ENCODE results near the gene HOXA1. TPM values are rescaled to one million over a fixed set of nuclear protein-coding genes. Genes with fewer than 3 reads are reported as not detected.

The HOXA1 gene
- total RNA-seq, 4 donors from 2014 or later: 1.6 to 2.5 (median 2.2) TPM

DNA sequence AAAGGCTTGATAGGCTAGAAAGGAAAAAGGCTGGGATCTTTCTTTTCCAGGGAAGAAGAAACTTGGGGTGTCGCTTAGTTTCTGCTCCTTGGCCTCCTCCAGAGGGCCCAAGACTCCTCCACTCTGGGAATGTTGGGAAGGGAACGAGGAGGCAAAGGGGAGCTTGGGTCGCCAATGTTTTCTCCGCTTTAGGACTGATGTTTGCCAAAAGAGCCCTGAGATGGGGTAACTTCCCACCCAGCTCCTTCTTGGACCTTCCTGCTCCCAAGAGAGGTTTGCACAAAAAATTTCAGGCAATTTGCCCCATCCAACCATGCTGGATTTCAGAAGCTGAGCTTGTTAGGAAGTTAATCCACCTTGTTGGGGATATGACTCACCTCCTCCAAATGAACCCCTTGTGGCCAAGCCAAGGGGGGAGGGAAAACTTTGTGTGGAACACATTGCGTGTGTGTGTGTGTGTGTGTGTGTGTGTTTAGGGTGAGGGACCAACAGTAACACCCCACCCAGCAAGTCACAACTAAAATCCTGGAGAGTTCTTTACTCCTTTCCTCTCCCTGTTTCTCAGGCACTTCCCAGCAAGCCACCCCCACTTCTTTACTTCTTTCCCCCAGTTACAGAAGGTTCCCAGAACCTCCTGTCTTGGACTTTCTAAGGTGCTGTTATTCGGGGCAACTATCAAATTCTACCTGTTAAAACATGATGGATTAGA is 15.4 kb upstream of the HOXA1 start:
- H3K27me3 ChIP-seq: no peaks in the 10 kb centered on the region

DNA sequence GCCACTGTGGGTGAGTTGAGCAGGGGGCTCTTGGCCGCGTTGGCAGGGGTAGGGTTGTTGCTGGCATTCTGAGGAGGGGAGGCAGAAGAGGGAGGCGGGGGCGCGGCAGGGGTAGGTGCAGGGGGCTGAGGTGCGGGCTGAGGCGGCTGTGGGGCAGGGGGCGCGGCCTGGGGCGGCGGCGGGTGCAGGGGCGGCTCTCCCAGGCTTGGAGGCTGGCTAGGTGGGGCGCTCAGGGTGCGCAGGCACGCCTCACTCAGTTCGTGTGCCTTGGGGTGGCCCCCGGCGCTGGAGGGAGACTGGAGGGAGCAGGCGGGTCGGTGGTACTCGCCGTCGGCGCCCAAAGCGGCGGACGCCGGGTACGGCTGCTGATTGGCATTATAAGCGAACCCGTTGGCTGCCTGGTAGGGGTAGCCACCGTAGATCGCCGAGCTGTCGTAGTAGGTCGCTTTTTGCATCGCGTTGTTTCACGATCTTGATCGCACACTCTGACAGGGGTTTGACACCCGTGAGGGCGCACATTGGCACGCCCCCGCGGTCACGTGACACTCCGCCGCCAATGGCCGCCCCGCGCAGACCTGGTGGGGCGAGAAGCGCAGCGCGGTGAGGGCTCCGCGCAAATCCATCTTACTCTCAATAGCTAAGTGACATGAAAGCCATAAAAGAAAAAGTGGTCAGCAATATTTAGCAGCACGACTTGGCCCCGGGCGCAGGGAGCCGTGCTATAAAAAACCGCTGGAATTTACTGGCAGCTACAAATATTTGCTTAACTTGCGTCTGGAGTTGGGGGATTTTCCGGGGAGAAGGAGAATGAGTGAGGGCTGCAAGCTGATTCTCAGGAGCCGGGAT is 14.6 kb upstream of the HOXA1 start:
- 25 to 50% methylated on average over 7 to 29 of the region's 66 CpGs for WGBS, 2 donors
- intact Hi-C loops (cut with DNase I): no loop called here
- H3K9me3 ChIP-seq: no peaks in the 10 kb centered on the region
- peak overlapping the region; percentile 18 to 91 (median 63) for H3K4me3 ChIP-seq
- DNase-seq: no peak
- no peaks in the 10 kb centered on the region for H3K36me3 ChIP-seq
- H3K27me3 ChIP-seq: no peaks in the 10 kb centered on the region
- TF ChIP-seq, protein P1, sequence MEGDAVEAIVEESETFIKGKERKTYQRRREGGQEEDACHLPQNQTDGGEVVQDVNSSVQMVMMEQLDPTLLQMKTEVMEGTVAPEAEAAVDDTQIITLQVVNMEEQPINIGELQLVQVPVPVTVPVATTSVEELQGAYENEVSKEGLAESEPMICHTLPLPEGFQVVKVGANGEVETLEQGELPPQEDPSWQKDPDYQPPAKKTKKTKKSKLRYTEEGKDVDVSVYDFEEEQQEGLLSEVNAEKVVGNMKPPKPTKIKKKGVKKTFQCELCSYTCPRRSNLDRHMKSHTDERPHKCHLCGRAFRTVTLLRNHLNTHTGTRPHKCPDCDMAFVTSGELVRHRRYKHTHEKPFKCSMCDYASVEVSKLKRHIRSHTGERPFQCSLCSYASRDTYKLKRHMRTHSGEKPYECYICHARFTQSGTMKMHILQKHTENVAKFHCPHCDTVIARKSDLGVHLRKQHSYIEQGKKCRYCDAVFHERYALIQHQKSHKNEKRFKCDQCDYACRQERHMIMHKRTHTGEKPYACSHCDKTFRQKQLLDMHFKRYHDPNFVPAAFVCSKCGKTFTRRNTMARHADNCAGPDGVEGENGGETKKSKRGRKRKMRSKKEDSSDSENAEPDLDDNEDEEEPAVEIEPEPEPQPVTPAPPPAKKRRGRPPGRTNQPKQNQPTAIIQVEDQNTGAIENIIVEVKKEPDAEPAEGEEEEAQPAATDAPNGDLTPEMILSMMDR (IDR thresholded peaks at IDR 0.05): peak in 1 of 6 experiments; percentile 9
- TF ChIP-seq POLR2A (IDR thresholded peaks at IDR 0.05): peak in 2 of 4 donors; percentile 27 to 33
- peaks cover 12 to 82% (median 48%) of the 10 kb centered on the region in 3 donors for H3K4me1 ChIP-seq
- peak overlapping the region; percentile 96 to 99 (median 99) for H3K27ac ChIP-seq

More for the DNA sequence above, 15.4 kb upstream of the HOXA1 start:
- Histone ChIP-seq H3K27ac (peak overlapping the region; percentile 96 to 99 (median 99)), H3K4me1 (peaks cover 12 to 74% (median 44%) of the 10 kb centered on the region in 3 donors), H3K4me3 (peak overlapping the region; percentile 18 to 91 (median 63)), H3K9me3 (no peaks in the 10 kb centered on the region), H3K36me3 (no peaks in the 10 kb centered on the region)
- no peak for TF ChIP-seq POLR2A (IDR thresholded peaks at IDR 0.05)
- TF ChIP-seq, protein P1 (IDR thresholded peaks at IDR 0.05): peak in 2 of 6 experiments; percentile 11 to 17
- intact Hi-C loops (cut with DNase I): no loop called here
- no peak for DNase-seq
- 9 to 31% methylated on average over 5 to 6 of the region's 6 CpGs for WGBS, 2 donors

- 75% methylated on average over 4 of the region's 4 CpGs; no CpG with 5 or more reads in 1 of the 2 donors for WGBS, 2 donors
- no peaks in the 10 kb centered on the region for H3K27me3 ChIP-seq
- peak overlapping the region in 3 of 4 donors; percentile 44 to 91 (median 82) for H3K4me3 ChIP-seq
- intact Hi-C loops (cut with DNase I): no loop called here
- H3K36me3 ChIP-seq: no peaks in the 10 kb centered on the region
- H3K27ac ChIP-seq: peak overlapping the region; percentile 96 to 99 (median 99)
- H3K9me3 ChIP-seq: no peaks in the 10 kb centered on the region
- H3K4me1 ChIP-seq: peaks cover 12 to 87% (median 53%) of the 10 kb centered on the region in 3 donors
- no peak for DNase-seq
- TF ChIP-seq, protein P1 (IDR thresholded peaks at IDR 0.05): no peak
- TF ChIP-seq POLR2A (IDR thresholded peaks at IDR 0.05): no peak
Observed at GRCh38 chr7:27109466-27110185, 13.8 kb upstream of the HOXA1 start.

DNA sequence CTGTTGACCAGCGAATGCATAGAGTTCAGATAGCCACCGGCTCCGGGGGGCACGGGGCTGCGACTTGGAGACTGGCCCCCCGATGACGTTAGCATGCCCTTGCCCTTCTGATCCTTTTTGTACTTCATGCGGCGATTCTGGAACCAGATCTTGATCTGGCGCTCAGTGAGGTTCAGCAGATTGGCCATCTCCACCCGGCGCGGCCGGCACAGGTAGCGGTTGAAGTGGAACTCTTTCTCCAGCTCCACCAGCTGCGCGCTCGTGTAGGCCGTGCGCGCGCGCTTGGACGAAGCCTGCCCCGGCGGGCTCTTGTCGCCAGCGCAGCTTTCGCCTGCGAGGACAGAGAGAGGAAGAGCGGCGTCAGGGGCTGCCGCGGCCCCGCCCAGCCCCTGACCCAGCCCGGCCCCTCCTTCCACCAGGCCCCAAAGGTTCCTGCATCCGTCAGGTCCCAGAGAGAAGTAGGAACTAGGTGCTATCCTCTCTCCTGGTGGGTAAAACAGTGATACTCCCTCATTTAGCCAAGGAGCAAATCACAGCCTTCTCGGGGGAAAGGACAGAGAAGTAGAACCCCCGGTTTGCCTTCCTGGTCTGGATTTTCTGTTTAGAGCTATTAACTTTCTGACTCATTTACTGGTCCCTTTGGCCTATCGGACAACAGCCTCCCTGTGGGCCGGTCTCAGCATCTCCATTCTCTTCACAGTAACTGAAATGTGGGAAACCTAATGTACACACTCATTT is 12.8 kb upstream of the HOXA1 start:
- no peaks in the 10 kb centered on the region for H3K36me3 ChIP-seq
- H3K27me3 ChIP-seq: peaks cover 0 to 4% (median 0%) of the 10 kb centered on the region in 4 donors
- peak overlapping the region; percentile 26 to 97 (median 72) for H3K4me3 ChIP-seq
- no peak for DNase-seq
- peak overlapping the region; percentile 96 to 99 (median 99) for H3K27ac ChIP-seq
- H3K4me1 ChIP-seq: peaks cover 21 to 97% (median 54%) of the 10 kb centered on the region in 3 donors
- TF ChIP-seq, protein P1 (IDR thresholded peaks at IDR 0.05): peak in 2 of 6 experiments; percentile 28 to 31
- peak in 2 of 4 donors; percentile 75 to 86 for TF ChIP-seq POLR2A (IDR thresholded peaks at IDR 0.05)
- no peaks in the 10 kb centered on the region for H3K9me3 ChIP-seq
- intact Hi-C loops (cut with DNase I): no loop called here
- WGBS, 2 donors: 22 to 57% methylated on average over 7 to 12 of the region's 41 CpGs

All from esophagus squamous epithelium (tissue), 5 donors.